Measurements from ENCODE around the gene SCGB2A2. TPM values are rescaled to one million over a fixed set of nuclear protein-coding genes. Genes with fewer than 3 reads are reported as not detected.

The SCGB2A2 gene
- total RNA-seq, 2 experiments from 2014 or later = not detected

- Mint-ChIP-seq H3K4me3 (no peak overlapping the region), H3K27ac (no peak overlapping the region), H3K4me1 (ENCODE audit: low read depth) (no peaks in the 10 kb centered on the region), H3K36me3 (ENCODE audit: low read depth) (no peaks in the 10 kb centered on the region), H3K9me3 (no peaks in the 10 kb centered on the region), H3K27me3 (peaks cover 36% of the 10 kb centered on the region)
- ChIA-PET POLR2A (no interaction called here), CTCF (no interaction called here)
- no peak for TF ChIP-seq CTCF (IDR thresholded peaks at IDR 0.05)
- ATAC-seq = no peak
- intact Hi-C loops (cut with micrococcal nuclease) = no loop called here
- no peak for DNase-seq
These were observed 32.5 kb upstream of the SCGB2A2 start for GRCh38 chr11:62237499-62237898.

- Mint-ChIP-seq H3K4me1 (ENCODE audit: low read depth) (no peaks in the 10 kb centered on the region), H3K27ac (no peak overlapping the region), H3K36me3 (ENCODE audit: low read depth) (no peaks in the 10 kb centered on the region), H3K9me3 (no peaks in the 10 kb centered on the region), H3K4me3 (no peak overlapping the region), H3K27me3 (peaks cover 31% of the 10 kb centered on the region)
- POLR2A ChIA-PET = no interaction called here
- CTCF ChIA-PET = no interaction called here
- intact Hi-C loops (cut with micrococcal nuclease) = no loop called here
- TF ChIP-seq CTCF (IDR thresholded peaks at IDR 0.05) = no peak
- no peak for DNase-seq
- no peak for ATAC-seq
These were observed 31.8 kb upstream of the SCGB2A2 start for GRCh38 chr11:62238151-62238550.

GRCh38 chr11:62241095-62241494, 28.9 kb upstream of the SCGB2A2 start:
- Mint-ChIP-seq H3K4me1 (ENCODE audit: low read depth) (no peaks in the 10 kb centered on the region), H3K4me3 (no peak overlapping the region), H3K27ac (no peak overlapping the region), H3K9me3 (no peaks in the 10 kb centered on the region), H3K36me3 (ENCODE audit: low read depth) (no peaks in the 10 kb centered on the region), H3K27me3 (peaks cover 19% of the 10 kb centered on the region)
- no peak for TF ChIP-seq CTCF (IDR thresholded peaks at IDR 0.05)
- DNase-seq (no peak), ATAC-seq (no peak)
- ChIA-PET CTCF (interaction anchor here (1.4 to 1.5 kb wide), 2 partner anchors 24 to 98 kb away, joined by 3 read pairs; no protein-coding TSS in a partner anchor), POLR2A (no interaction called here)
- intact Hi-C loops (cut with micrococcal nuclease) = no loop called here

- Mint-ChIP-seq H3K36me3 (ENCODE audit: low read depth) (no peaks in the 10 kb centered on the region), H3K4me1 (ENCODE audit: low read depth) (no peaks in the 10 kb centered on the region), H3K27ac (no peak within 1 kb of the TSS), H3K4me3 (no peak within 1 kb of the TSS), H3K9me3 (no peaks in the 10 kb centered on the region), H3K27me3 (peaks cover 25% of the 10 kb centered on the region)
- ChIA-PET POLR2A (no interaction called here), CTCF (interaction anchor here (0.9 to 1.5 kb wide), 3 partner anchors 25 to 98 kb away, joined by 3 read pairs; no protein-coding TSS in a partner anchor)
- no peak for TF ChIP-seq CTCF (IDR thresholded peaks at IDR 0.05)
- ATAC-seq (no peak), DNase-seq (no peak)
- intact Hi-C loops (cut with micrococcal nuclease) = no loop called here
These were observed 27.9 kb upstream of the SCGB2A2 start, which contains the start of gene SCGB1D2 for GRCh38 chr11:62242021-62242420. Gene SCGB1D2, plus strand, starts transcription at chr11:62242239. Its CDS starts 69 bp downstream, at chr11:62242308.

- ATAC-seq = peak; percentile 53
- Mint-ChIP-seq H3K27ac (no peak overlapping the region), H3K4me3 (no peak overlapping the region), H3K27me3 (peaks cover 20% of the 10 kb centered on the region), H3K4me1 (ENCODE audit: low read depth) (no peaks in the 10 kb centered on the region), H3K36me3 (ENCODE audit: low read depth) (no peaks in the 10 kb centered on the region), H3K9me3 (peaks cover 8% of the 10 kb centered on the region)
- CTCF ChIA-PET = interaction anchor here (1.5 kb wide), 1 partner anchor 65 kb away, joined by 3 read pairs; no protein-coding TSS in a partner anchor
- POLR2A ChIA-PET = no interaction called here
- intact Hi-C loops (cut with micrococcal nuclease) = no loop called here
- peak; percentile 39 for DNase-seq
- TF ChIP-seq CTCF (IDR thresholded peaks at IDR 0.05) = no peak
These were observed 24.6 kb upstream of the SCGB2A2 start for GRCh38 chr11:62245271-62245753.

Measured in activated CD8-positive, alpha-beta T cell treated with anti-CD3 and anti-CD28 coated beads for 36 hours (primary cell).